MCF 10A (cell line): ENCODE results near the gene GSG1. TPM values are rescaled to one million over a fixed set of nuclear protein-coding genes. Genes with fewer than 3 reads are reported as not detected.

Experiments used
- BruUV-seq: library from RNA; stranded (reverse); fragments of 400-500 nt; replicated peaks from 2 replicates; lab custom pipeline; 2021; lab: Mats Ljungman, UMichigan
- CTCF ChIA-PET: fragments of 300-600 bp; sonication (Branson Sonifier 250); formaldehyde crosslinking; extraction: SDS; loops from one replicate; lab custom pipeline; 2021; ENCODE audit warnings: antibody characterized with exemption, inconsistent platforms; lab: Yijun Ruan, JAX
- POLR2A ChIA-PET: fragments of 300-600, 350-650 bp; sonication (Branson Sonifier 250); formaldehyde crosslinking; extraction: SDS; loops from one replicate; lab custom pipeline; 2020; ENCODE audit warnings: antibody characterized with exemption, inconsistent platforms; lab: Yijun Ruan, JAX
- DNase-seq: peaks from one replicate; pipeline ENCODE4 v3.0.0-alpha.2; 2018; ENCODE audit not compliant: unreplicated experiment
- H3K27ac Mint-ChIP-seq: one replicate; pipeline ENCODE4 v1.8.0; 2022; ENCODE audit warnings: mild to moderate bottlenecking, low read depth, mixed read lengths; ENCODE audit not compliant: unreplicated experiment
- H3K27me3 Mint-ChIP-seq: one replicate; pipeline ENCODE4 v1.8.0; 2022; ENCODE audit warnings: mixed read lengths; ENCODE audit not compliant: insufficient read depth, unreplicated experiment
- H3K36me3 Mint-ChIP-seq: one replicate; pipeline ENCODE4 v1.8.0; 2022; ENCODE audit warnings: mild to moderate bottlenecking, moderate library complexity, mixed read lengths; ENCODE audit not compliant: insufficient read depth, unreplicated experiment
- H3K4me1 Mint-ChIP-seq: one replicate; pipeline ENCODE4 v1.8.0; 2022; ENCODE audit warnings: mixed read lengths; ENCODE audit not compliant: insufficient read depth, unreplicated experiment
- H3K4me3 Mint-ChIP-seq: one replicate; pipeline ENCODE4 v1.8.0; 2022; ENCODE audit warnings: mild to moderate bottlenecking, moderate library complexity, mixed read lengths; ENCODE audit not compliant: unreplicated experiment
- H3K9me3 Mint-ChIP-seq: one replicate; pipeline ENCODE4 v1.8.0; 2022; ENCODE audit warnings: mixed read lengths; ENCODE audit not compliant: unreplicated experiment
- CTCF ChIP-seq: fragments of 200-600 bp; IDR thresholded peaks from one replicate; pipeline ENCODE4 v1.8.0; 2022; ENCODE audit warnings: antibody characterized with exemption, mild to moderate bottlenecking; ENCODE audit not compliant: unreplicated experiment
- intact Hi-C: fragments of 100-400 bp; cut with micrococcal nuclease; formaldehyde crosslinking; loops from 2 replicates; pipeline ENCODE4 v1.14.1; 2022
- total RNA-seq: library from RNA; stranded (reverse); gene quantifications from 2 replicates; pipeline ENCODE4 v1.2.3, GENCODE V29; 2022

The GSG1 gene
- total RNA-seq, 1 experiment from 2014 or later, result not detected

GRCh38 chr12:13133886-13134285 lies 30.4 kb upstream of the GSG1 start:
- Mint-ChIP-seq H3K4me3 (no peak overlapping the region), H3K27me3 (no peaks in the 10 kb centered on the region), H3K9me3 (no peaks in the 10 kb centered on the region), H3K4me1 (peaks cover 41% of the 10 kb centered on the region), H3K27ac (no peak overlapping the region), H3K36me3 (no peaks in the 10 kb centered on the region)
- ChIA-PET CTCF (interaction anchor here (0.7 to 5.8 kb wide), 5 partner anchors 9 to 513 kb away, joined by 3 to 65 read pairs (median 3); no protein-coding TSS in a partner anchor), POLR2A (interaction anchor here (0.8 to 6.6 kb wide), 6 partner anchors 11 to 64 kb away, joined by 3 to 117 read pairs (median 4); partner anchors contain the start of gene GSG1)
- no peak for DNase-seq
- no TSS peak for BruUV-seq
- intact Hi-C loops, result no loop called here
- TF ChIP-seq CTCF, result no peak

- Mint-ChIP-seq H3K27ac (no peak overlapping the region), H3K4me3 (no peak overlapping the region), H3K27me3 (no peaks in the 10 kb centered on the region)
These were observed 27.5 kb upstream of the GSG1 start for GRCh38 chr12:13130981-13131380.

GRCh38 chr12:13128291-13128965 lies 25.0 kb upstream of the GSG1 start:
- Mint-ChIP-seq H3K27me3 (no peaks in the 10 kb centered on the region), H3K4me1 (peaks cover 30% of the 10 kb centered on the region), H3K4me3 (no peak overlapping the region), H3K36me3 (no peaks in the 10 kb centered on the region), H3K9me3 (no peaks in the 10 kb centered on the region), H3K27ac (no peak overlapping the region)
- DNase-seq, result no peak
- CTCF ChIA-PET, result interaction anchor here (1.0 to 1.6 kb wide), 2 partner anchors 18 to 234 kb away, joined by 3 read pairs; no protein-coding TSS in a partner anchor
- POLR2A ChIA-PET, result no interaction called here
- no peak for TF ChIP-seq CTCF
- intact Hi-C loops, result no loop called here
- BruUV-seq, result no TSS peak

More at GRCh38 chr12:13130981-13131380, 27.5 kb upstream of the GSG1 start:
- ChIA-PET CTCF (no interaction called here), POLR2A (no interaction called here)
- intact Hi-C loops, result no loop called here
- Mint-ChIP-seq H3K4me1 (peaks cover 37% of the 10 kb centered on the region), H3K36me3 (no peaks in the 10 kb centered on the region), H3K9me3 (no peaks in the 10 kb centered on the region)
- no peak for DNase-seq
- BruUV-seq, result no TSS peak
- no peak for TF ChIP-seq CTCF

GRCh38 chr12:13127444-13127843 lies 24.0 kb upstream of the GSG1 start:
- no peak for TF ChIP-seq CTCF
- no peaks in the 10 kb centered on the region for H3K27me3 Mint-ChIP-seq
- no peak for DNase-seq
- no peaks in the 10 kb centered on the region for H3K9me3 Mint-ChIP-seq
- CTCF ChIA-PET, result interaction anchor here (0.6 to 1.0 kb wide), 6 partner anchors 8 to 287 kb away, joined by 3 to 5 read pairs (median 4); no protein-coding TSS in a partner anchor
- H3K36me3 Mint-ChIP-seq, result no peaks in the 10 kb centered on the region
- intact Hi-C loops, result no loop called here
- no TSS peak for BruUV-seq
- H3K4me3 Mint-ChIP-seq, result no peak overlapping the region
- no peak overlapping the region for H3K27ac Mint-ChIP-seq
- POLR2A ChIA-PET, result interaction anchor here (0.7 to 1.8 kb wide), 2 partner anchors 11 to 184 kb away, joined by 3 to 4 read pairs; no protein-coding TSS in a partner anchor
- peaks cover 28% of the 10 kb centered on the region for H3K4me1 Mint-ChIP-seq
